ENCODE results near the gene BRICD5. TPM values are rescaled to one million over a fixed set of nuclear protein-coding genes. Genes with fewer than 3 reads are reported as not detected.
"Not testable (repeated sequence)": the region's sequence is repeated elsewhere in the genome, so short reads cannot be mapped to it uniquely, and the experiment has no call there.

BRICD5 gene
- total RNA-seq (10 to 100 TPM in 4 of 5 experiments, 1 to 10 TPM in 1; 5.7 to 44.3 (median 16.0) TPM), polyA plus RNA-seq (under 1 TPM in 1 of 2 donors, not detected in 1; 0.22 TPM), total RNA-seq (2.8 reads per million, percentile 15 among the genes with 10 or more reads in this experiment)

DNA sequence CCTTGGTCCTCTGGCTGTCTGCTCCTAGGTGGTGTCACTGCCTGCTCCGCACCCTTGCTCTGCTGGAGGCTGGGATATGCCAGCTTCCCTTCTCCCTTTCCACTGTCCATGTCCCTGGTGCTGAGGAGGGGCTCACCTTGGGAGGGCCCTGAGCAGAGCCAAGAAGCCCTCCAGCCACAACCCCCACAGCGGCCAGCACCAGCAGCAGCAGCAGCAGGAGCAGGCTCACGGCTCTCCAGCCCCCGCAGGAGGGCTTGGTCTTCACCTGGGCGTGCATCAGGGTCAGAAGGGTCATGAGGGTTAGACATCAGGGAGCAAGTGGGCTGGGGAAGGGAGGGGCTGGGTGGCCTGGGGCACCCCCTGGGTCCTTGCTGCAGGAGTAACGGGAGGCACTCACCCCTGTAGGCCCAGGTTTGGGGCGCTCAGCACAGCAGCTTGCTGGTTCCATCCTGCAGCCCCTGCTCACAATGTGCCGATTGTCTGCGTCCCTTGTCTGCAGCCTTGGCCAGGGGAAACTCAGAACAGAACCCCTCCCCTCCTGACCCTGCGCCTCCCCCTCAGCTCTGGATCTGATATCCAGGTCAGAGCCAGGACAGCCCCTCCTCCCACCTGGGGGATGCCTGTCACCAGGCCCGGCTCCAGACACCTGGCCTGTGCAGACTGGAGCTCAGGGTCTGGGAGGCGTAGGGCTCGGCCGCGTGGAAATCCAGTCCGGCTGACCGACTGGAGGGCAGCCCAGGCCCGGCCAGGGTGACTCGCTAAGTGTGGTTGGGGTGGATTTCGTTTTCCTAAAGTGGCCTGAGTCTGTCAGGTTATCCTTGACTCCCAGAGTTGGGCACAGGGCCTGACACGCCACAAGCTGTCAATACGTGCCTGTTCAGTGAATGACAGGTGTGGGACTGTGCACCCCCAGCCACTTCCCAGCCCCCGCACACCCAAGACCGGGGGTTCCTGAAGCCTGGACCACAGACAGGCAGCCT is at the start of gene BRICD5:
Gene BRICD5, minus strand, starts transcription at position 478 of the 980 bp plus-strand sequence. Its CDS starts 30 bp downstream, at position 448.
- H3K4me3 ChIP-seq (ENCODE audit: low read length), result no peak within 1 kb of the TSS
- ChIA-PET POLR2A (interaction anchor here (1.0 to 1.3 kb wide), 2 partner anchors 14 to 55 kb away, joined by 3 read pairs; partner anchors contain the start of gene TRAF7), CTCF (interaction anchor here (0.6 to 1.5 kb wide), 2 partner anchors 17 to 41 kb away, joined by 3 read pairs; partner anchors contain the start of gene ECI1)
- Mint-ChIP-seq H3K4me1 (peaks cover 11 to 38% (median 32%) of the 10 kb centered on the region in 7 donors), H3K4me3 (no peak within 1 kb of the TSS), H3K36me3 (peaks cover 0 to 8% (median 6%) of the 10 kb centered on the region in 5 donors), H3K9me3 (peaks cover 0 to 1% (median 0%) of the 10 kb centered on the region in 11 donors), H3K27me3 (no peaks in the 10 kb centered on the region), H3K27ac (peak within 1 kb of the TSS in 1 of 9 donors; percentile 28)
- no peaks in the 10 kb centered on the region for H3K27me3 ChIP-seq (ENCODE audit: control insufficient read depth in 2 of 2, insufficient read depth in 2 of 2, low read length in 2 of 2)
- DNase-seq, result no peak
- H3K9me3 ChIP-seq (ENCODE audit: control insufficient read depth in 2 of 3, low read length in 3 of 3), result no peaks in the 10 kb centered on the region
- intact Hi-C loops (cut with micrococcal nuclease), result no loop called here
- peaks cover 20 to 27% of the 10 kb centered on the region in 2 donors for H3K4me1 ChIP-seq (ENCODE audit: control insufficient read depth in 2 of 2, insufficient read depth in 2 of 2, low read length in 2 of 2)
- H3K36me3 ChIP-seq (ENCODE audit: control insufficient read depth in 2 of 3, insufficient read depth in 3 of 3, low read length in 3 of 3), result peaks cover 0 to 37% (median 9%) of the 10 kb centered on the region in 3 experiments
- no peak for ATAC-seq
- H3K27ac ChIP-seq (ENCODE audit: low read depth, low read length), result no peak within 1 kb of the TSS

DNA sequence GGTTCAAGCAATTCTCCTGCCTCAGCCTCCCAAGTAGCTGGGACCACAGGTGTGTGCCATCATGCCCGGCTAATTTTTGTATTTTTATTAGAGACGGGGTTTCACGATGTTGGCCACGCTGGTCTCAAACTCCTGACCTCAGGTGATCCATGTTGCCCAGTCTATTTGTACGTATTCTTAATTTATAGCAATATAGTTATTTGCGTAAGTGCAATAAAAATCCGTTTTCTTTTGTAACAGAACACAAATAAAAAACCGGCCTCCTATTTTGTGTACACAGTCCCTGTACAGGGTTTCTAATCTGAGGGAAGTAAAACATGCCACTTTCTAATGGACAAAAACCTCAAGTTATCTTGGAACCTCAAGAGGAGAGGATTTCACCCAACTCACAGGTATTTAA is 49.6 kb upstream of the BRICD5 start:
- Mint-ChIP-seq H3K9me3 (no peaks in the 10 kb centered on the region), H3K27ac (no peak overlapping the region), H3K27me3 (no peaks in the 10 kb centered on the region), H3K4me3 (no peak overlapping the region), H3K36me3 (peaks cover 8 to 47% (median 25%) of the 10 kb centered on the region in 5 donors), H3K4me1 (peaks cover 0 to 18% (median 12%) of the 10 kb centered on the region in 7 donors)
- Histone ChIP-seq H3K4me1 (ENCODE audit: control insufficient read depth in 2 of 2, insufficient read depth in 2 of 2, low read length in 2 of 2) (no peaks in the 10 kb centered on the region), H3K27me3 (ENCODE audit: control insufficient read depth in 2 of 2, insufficient read depth in 2 of 2, low read length in 2 of 2) (no peaks in the 10 kb centered on the region), H3K9me3 (ENCODE audit: control insufficient read depth in 2 of 3, low read length in 3 of 3) (no peaks in the 10 kb centered on the region), H3K4me3 (ENCODE audit: low read length) (no peak overlapping the region), H3K27ac (ENCODE audit: low read depth, low read length) (no peak overlapping the region), H3K36me3 (ENCODE audit: control insufficient read depth in 2 of 3, insufficient read depth in 3 of 3, low read length in 3 of 3) (peaks cover 32 to 94% (median 42%) of the 10 kb centered on the region in 3 experiments)
- CTCF ChIA-PET, result interaction anchor here (1.7 kb wide), 1 partner anchor 66 kb away, joined by 7 read pairs; no protein-coding TSS in a partner anchor
- ATAC-seq, result no peak
- POLR2A ChIA-PET, result interaction anchor here (0.7 kb wide), 1 partner anchor 212 kb away, joined by 3 read pairs; no protein-coding TSS in a partner anchor
- DNase-seq, result no peak
- intact Hi-C loops (cut with micrococcal nuclease), result loop anchor here (10.0 kb wide), 2 partner anchors 55 to 515 kb away; partner anchors contain the start of genes ELOB (in 1 of the 2) and MLST8 (in 1 of the 2)

DNA sequence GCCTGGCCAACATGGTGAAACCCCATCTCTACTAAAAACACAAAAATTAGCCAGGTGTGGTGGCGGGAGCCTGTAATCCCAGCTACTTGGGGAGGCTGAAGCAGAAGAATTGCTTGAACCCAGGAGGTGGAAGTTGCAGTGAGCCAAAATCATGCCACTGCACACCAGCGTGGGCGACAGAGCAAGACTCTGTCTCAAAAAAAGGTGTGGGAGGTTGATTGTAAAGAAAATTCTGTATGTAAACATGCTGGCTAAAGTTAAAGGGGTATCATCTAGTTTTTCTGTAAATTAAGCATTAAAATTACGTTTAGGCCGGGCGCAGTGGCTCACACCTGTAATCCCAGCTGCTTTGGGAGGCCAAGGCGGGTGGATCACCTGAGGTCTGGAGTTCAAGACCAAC is 47.9 kb upstream of the BRICD5 start:
- H3K9me3 ChIP-seq (ENCODE audit: control insufficient read depth in 2 of 3, low read length in 3 of 3); DNase-seq; H3K4me1 Mint-ChIP-seq; H3K4me1 ChIP-seq (ENCODE audit: control insufficient read depth in 2 of 2, insufficient read depth in 2 of 2, low read length in 2 of 2); H3K27ac ChIP-seq (ENCODE audit: low read depth, low read length); H3K27me3 ChIP-seq (ENCODE audit: control insufficient read depth in 2 of 2, insufficient read depth in 2 of 2, low read length in 2 of 2); H3K4me3 ChIP-seq (ENCODE audit: low read length); H3K9me3 Mint-ChIP-seq; H3K27me3 Mint-ChIP-seq; intact Hi-C loops (cut with micrococcal nuclease); H3K4me3 Mint-ChIP-seq; ATAC-seq: not testable (repeated sequence)
- POLR2A ChIA-PET, result interaction anchor here (0.6 to 1.6 kb wide), 2 partner anchors 10 to 927 kb away, joined by 3 to 4 read pairs; no protein-coding TSS in a partner anchor
- H3K36me3 ChIP-seq (ENCODE audit: control insufficient read depth in 2 of 3, insufficient read depth in 3 of 3, low read length in 3 of 3), result peaks cover 32 to 93% (median 39%) of the 10 kb centered on the region in 3 experiments
- CTCF ChIA-PET, result interaction anchor here (1.7 kb wide), 1 partner anchor 64 kb away, joined by 7 read pairs; no protein-coding TSS in a partner anchor
- peak overlapping the region in 2 of 9 donors; percentile 45 to 57 for H3K27ac Mint-ChIP-seq
- H3K36me3 Mint-ChIP-seq, result peaks cover 8 to 51% (median 22%) of the 10 kb centered on the region in 5 donors

DNA sequence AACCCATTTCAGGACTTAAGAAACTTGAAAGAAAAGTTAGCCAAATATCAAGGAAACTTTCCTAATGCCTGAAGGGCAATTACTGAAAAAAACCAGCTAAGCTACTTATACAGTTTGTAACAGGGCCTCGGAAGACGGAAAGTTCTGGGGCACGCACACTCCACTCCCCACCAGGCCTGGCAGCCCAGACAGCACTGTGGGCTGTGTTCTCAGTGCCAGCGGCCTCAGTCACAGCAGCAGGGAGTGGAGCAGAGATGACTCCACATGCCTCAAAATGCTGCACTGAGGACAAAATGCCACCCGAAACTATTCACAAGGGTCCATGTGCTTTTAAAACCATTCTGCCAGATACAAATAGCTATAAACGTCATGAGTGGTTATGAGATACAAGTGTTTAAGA is 47.1 kb upstream of the BRICD5 start:
- peaks cover 0 to 8% (median 0%) of the 10 kb centered on the region in 7 donors for H3K4me1 Mint-ChIP-seq
- Histone ChIP-seq H3K36me3 (ENCODE audit: control insufficient read depth in 2 of 3, insufficient read depth in 3 of 3, low read length in 3 of 3) (peaks cover 31 to 89% (median 33%) of the 10 kb centered on the region in 3 experiments), H3K4me3 (ENCODE audit: low read length) (no peak overlapping the region), H3K27me3 (ENCODE audit: control insufficient read depth in 2 of 2, insufficient read depth in 2 of 2, low read length in 2 of 2) (no peaks in the 10 kb centered on the region), H3K4me1 (ENCODE audit: control insufficient read depth in 2 of 2, insufficient read depth in 2 of 2, low read length in 2 of 2) (no peaks in the 10 kb centered on the region), H3K27ac (ENCODE audit: low read depth, low read length) (no peak overlapping the region), H3K9me3 (ENCODE audit: control insufficient read depth in 2 of 3, low read length in 3 of 3) (no peaks in the 10 kb centered on the region)
- no peaks in the 10 kb centered on the region for H3K27me3 Mint-ChIP-seq
- no peak for ATAC-seq
- intact Hi-C loops (cut with micrococcal nuclease), result no loop called here
- ChIA-PET CTCF (no interaction called here), POLR2A (interaction anchor here (0.6 to 1.6 kb wide), 4 partner anchors 9 to 927 kb away, joined by 3 to 6 read pairs (median 4); no protein-coding TSS in a partner anchor)
- DNase-seq, result no peak
- no peak overlapping the region for H3K27ac Mint-ChIP-seq
- H3K4me3 Mint-ChIP-seq, result no peak overlapping the region
- H3K36me3 Mint-ChIP-seq, result peaks cover 8 to 46% (median 26%) of the 10 kb centered on the region in 5 donors
- H3K9me3 Mint-ChIP-seq, result no peaks in the 10 kb centered on the region

DNA sequence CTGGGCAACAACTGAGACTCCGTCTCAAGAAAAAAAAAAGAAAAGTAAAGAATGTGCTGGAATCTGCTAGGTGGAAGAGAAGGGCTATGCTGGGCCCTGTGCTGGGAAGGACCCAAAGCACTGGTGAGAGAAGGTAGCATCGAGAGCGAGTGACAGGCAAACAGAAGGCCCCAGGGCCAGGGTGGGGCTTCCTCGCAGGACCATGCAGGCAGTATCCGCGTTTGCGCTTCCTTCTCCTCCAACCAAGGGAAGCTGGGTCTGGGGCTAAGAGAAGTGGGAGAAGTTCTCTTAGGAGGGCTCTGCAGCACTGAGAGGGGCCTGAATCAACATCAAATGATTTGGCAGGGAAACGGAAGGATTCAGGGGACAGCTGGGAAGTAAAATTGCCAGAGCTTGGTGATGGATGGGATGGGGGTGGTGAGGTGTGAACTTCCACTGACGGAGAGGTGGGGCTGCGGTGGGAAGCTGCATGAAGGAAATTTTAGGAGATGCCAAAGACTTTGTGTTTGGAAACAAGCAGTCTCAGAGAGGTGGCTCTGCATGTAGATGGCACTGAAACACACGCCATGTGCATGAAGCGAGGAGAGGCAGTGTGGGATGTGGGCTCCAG is 46.0 kb upstream of the BRICD5 start:
- peaks cover 8 to 36% (median 18%) of the 10 kb centered on the region in 5 donors for H3K36me3 Mint-ChIP-seq
- no peaks in the 10 kb centered on the region for H3K4me1 ChIP-seq (ENCODE audit: control insufficient read depth in 2 of 2, insufficient read depth in 2 of 2, low read length in 2 of 2)
- ChIA-PET CTCF (interaction anchor here (0.6 kb wide), 1 partner anchor 9 kb away, joined by 3 read pairs; no protein-coding TSS in a partner anchor), POLR2A (interaction anchor here (1.6 kb wide), 1 partner anchor 12 kb away, joined by 6 read pairs; no protein-coding TSS in a partner anchor)
- no peaks in the 10 kb centered on the region for H3K9me3 ChIP-seq (ENCODE audit: control insufficient read depth in 2 of 3, low read length in 3 of 3)
- H3K9me3 Mint-ChIP-seq, result no peaks in the 10 kb centered on the region
- no peak overlapping the region for H3K27ac ChIP-seq (ENCODE audit: low read depth, low read length)
- peaks cover 0 to 8% (median 0%) of the 10 kb centered on the region in 7 donors for H3K4me1 Mint-ChIP-seq
- peaks cover 22 to 78% (median 25%) of the 10 kb centered on the region in 3 experiments for H3K36me3 ChIP-seq (ENCODE audit: control insufficient read depth in 2 of 3, insufficient read depth in 3 of 3, low read length in 3 of 3)
- intact Hi-C loops (cut with micrococcal nuclease), result no loop called here
- no peak for DNase-seq
- ATAC-seq, result no peak
- no peak overlapping the region for H3K4me3 Mint-ChIP-seq
- no peaks in the 10 kb centered on the region for H3K27me3 ChIP-seq (ENCODE audit: control insufficient read depth in 2 of 2, insufficient read depth in 2 of 2, low read length in 2 of 2)
- H3K4me3 ChIP-seq (ENCODE audit: low read length), result no peak overlapping the region
- peak overlapping the region in 3 of 9 donors; percentile 25 to 56 (median 41) for H3K27ac Mint-ChIP-seq
- H3K27me3 Mint-ChIP-seq, result no peaks in the 10 kb centered on the region
